Activated CD4-positive, CD25-positive, alpha-beta regulatory T cell treated with anti-CD3 and anti-CD28 coated beads, Interleukin-2, amount 50 U/mL, for 72 hours (primary cell): ENCODE measurements around the gene FEN1.

ENCODE experiments used
- DNase-seq: peaks from one replicate; pipeline ENCODE4 v3.0.0; 2021

Gene FEN1, protein sequence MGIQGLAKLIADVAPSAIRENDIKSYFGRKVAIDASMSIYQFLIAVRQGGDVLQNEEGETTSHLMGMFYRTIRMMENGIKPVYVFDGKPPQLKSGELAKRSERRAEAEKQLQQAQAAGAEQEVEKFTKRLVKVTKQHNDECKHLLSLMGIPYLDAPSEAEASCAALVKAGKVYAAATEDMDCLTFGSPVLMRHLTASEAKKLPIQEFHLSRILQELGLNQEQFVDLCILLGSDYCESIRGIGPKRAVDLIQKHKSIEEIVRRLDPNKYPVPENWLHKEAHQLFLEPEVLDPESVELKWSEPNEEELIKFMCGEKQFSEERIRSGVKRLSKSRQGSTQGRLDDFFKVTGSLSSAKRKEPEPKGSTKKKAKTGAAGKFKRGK

GRCh38 chr11:61792310-61793082, at the start of gene FEN1, which contains the start of gene TMEM258:
Gene FEN1, plus strand, starts transcription at chr11:61792911. Its CDS starts 2,451 bp downstream, at chr11:61795362.
Gene TMEM258, minus strand, starts transcription at chr11:61792599. Its CDS starts 41 bp downstream, at chr11:61792558.
- DNase-seq: peak; percentile 90

DNA sequence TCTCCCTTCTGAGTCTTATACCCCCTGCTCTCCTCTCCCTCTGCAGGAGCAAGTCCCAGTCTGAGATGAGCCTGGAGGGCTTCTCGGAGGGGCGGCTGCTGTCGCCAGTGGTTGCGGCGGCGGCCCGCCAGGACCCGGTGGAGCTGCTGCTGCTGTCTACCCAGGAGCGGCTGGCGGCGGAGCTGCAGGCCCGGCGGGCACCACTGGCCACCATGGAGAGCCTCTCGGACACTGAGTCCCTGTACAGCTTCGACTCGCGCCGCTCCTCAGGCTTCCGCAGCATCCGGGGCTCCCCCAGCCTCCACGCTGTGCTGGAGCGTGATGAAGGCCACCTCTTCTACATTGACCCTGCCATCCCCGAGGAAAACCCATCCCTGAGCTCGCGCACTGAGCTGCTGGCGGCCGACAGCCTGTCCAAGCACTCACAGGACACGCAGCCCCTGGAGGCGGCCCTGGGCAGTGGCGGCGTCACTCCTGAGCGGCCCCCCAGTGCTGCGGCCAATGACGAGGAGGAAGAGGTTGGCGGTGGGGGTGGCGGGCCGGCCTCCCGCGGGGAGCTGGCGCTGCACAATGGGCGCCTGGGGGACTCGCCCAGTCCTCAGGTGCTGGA, 49.1 kb upstream of the FEN1 start:
- DNase-seq: no peak

DNA sequence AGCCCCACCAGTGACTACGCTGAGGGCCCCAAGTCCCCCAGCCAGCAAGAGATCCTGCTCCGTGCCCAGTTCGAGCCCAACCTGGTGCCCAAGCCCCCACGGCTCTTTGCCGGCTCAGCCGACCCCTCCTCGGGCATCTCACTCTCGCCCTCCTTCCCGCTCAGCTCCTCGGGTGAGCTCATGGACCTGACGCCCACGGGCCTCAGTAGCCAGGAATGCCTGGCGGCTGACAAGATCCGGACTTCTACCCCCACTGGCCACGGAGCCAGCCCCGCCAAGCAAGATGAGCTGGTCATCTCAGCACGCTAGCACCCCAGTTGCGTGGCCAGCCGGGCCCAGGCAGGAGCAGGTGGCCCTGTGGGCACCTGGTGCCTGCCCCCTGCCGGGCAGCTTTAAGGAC, 48.5 kb upstream of the FEN1 start:
- DNase-seq: no peak

DNA sequence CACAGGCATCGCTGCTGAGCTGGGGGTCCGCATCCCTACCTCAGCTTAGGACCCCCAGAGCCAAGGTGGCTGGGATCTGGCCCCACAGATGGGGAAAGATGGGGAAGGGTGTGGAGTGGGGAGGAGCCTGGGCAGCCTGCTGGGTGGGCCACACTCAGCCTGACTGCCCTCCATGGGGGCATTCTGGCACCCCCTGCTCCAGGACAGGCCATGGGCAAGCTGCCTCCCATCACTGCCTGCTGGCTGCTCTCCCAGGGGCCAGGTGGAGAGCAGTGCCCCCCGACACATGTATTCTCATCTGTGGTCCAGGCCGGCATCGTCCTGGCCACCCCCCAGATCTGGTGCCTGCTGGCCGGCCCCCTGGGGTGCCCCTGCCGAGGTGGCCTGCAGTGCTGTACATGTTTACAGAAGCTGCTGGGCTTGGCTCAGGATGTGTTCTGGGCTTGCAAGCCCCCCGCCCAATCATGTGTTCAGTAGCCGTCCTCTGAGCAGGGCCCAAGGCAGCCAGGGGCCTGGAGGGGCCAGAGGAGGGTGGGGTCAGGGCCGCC, 48.0 kb upstream of the FEN1 start:
- no peak for DNase-seq

DNA sequence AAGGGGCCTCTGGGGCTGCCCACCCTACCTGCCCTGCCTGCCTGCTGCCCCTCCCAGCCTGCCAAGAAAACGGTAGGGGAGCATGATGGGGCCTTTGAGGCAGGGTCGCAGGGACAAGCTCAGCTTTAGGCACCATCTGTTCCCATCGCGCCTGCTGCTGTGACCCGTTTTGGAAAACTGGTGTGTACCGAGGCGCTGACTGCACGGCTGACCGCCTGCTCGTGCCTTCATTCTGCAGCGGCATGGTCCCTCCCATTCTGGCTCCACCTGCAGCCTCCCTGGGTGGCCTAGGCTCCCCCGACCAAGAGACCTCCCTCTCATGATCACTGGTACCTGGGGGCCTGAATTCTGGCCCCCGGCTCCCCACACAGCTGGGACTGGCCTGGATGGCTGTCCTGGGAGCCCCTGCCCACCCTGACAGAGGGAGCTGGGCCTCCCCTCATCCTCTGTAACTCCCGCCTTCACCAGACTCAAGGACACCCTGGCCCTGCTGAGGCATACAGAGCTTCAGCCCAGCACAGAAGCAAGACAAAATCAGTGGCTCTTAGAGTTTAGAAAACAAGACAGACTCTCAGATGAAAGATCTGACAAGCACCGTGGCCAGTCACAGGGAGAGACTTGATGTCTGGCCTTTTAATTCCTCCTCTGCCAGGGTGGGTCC, 46.8 kb upstream of the FEN1 start:
- no peak for DNase-seq

GRCh38 chr11:61746442-61747191, 46.1 kb upstream of the FEN1 start:
- no peak for DNase-seq

GRCh38 chr11:61747192-61747966, 45.3 kb upstream of the FEN1 start:
- peak; percentile 67 for DNase-seq

DNA sequence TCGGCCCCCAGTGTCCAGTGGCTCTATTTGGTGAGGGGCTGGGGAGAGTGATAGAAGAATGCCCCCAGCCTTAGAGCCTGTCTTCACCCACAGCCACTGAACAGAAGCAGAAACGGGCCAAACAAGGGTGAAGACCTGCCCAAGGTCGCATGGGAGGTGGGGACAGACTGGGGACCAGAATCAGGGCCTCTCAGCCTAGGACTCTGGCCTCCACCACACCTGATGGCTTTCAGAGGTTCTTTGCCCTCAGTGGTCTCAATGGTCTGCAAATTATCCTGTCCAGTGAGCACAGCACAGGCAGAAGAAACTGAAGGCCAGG, 44.8 kb upstream of the FEN1 start:
- DNase-seq: no peak

DNA sequence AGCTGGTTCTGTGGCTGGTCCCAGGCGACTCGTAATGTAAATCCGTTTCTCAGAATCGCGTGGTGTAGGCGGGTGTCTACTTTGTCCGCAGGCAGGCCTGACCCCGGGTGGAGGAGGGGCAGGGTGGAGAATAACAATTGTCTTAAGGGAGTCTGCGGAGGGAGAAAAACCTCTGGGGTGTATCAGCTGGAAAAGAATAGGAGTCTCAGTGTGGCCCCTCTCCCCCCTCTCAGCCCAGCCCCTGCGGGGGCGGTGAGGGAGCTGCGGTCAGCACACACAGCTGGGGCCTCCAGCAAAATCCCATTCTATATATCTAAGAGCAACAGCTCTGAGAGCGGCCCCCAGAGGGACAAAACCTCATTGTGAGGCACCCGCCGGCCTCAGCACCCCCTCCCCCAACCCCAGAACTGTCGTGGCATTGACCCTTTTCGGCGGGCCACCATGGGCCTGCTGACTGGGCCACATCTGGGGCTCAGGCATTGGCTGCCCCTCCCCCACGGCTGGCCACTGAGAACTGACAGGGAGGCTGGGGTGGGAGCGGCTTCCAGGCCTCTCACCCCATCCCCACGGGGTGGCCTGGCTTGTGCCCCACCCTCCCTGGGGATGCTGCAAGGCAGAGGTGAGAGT, 43.0 kb upstream of the FEN1 start:
- DNase-seq: no peak

DNA sequence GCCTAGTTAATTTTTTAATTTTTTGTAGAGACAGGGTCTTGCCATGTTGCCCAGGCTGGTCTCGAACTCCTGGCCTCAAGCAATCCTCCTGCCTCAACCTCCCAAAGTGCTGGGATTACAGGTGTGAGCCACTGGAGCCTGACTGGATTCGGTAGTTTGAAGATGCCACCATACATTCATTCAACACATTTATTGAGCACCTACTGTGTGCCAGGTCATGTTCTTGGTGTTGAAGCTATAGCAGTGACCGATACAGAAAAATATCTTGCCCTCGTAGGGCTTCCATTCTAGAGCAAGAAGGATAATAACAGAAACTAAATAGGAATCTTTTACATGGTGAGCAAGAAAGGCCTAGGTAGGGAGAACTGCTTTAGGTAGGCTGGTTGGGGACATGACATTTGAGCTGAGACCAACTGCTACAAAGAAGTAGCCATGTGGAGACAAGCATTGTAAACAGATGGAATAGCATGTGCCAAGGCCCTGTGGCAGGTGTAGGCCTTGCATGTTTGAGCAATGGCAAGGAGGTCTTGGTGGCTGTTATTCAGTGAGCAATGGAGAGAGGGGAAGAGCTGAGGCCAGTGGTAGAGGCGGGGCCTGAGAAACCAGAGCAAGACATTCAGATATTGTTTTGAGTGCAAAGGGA, 42.0 kb upstream of the FEN1 start:
- no peak for DNase-seq

DNA sequence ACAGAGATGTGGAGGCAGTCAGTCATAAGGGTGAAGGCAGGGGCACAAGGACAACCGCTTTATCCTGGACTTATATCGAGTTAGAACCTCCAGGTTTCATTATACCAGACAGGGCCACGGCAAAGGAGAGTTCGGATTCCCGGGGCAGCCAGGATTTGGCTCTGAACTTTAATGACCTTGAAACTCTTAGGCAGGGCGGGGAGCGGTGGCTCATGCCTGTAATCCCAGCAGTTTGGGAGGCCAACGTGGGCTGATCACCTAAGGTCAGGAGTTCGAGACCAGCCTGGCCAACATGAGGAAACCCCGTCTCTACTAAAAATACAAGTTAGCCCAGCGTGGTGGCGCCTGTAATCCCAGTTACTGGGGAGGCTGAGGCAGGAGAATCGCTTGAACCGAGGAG, 41.3 kb upstream of the FEN1 start:
- no peak for DNase-seq

DNA sequence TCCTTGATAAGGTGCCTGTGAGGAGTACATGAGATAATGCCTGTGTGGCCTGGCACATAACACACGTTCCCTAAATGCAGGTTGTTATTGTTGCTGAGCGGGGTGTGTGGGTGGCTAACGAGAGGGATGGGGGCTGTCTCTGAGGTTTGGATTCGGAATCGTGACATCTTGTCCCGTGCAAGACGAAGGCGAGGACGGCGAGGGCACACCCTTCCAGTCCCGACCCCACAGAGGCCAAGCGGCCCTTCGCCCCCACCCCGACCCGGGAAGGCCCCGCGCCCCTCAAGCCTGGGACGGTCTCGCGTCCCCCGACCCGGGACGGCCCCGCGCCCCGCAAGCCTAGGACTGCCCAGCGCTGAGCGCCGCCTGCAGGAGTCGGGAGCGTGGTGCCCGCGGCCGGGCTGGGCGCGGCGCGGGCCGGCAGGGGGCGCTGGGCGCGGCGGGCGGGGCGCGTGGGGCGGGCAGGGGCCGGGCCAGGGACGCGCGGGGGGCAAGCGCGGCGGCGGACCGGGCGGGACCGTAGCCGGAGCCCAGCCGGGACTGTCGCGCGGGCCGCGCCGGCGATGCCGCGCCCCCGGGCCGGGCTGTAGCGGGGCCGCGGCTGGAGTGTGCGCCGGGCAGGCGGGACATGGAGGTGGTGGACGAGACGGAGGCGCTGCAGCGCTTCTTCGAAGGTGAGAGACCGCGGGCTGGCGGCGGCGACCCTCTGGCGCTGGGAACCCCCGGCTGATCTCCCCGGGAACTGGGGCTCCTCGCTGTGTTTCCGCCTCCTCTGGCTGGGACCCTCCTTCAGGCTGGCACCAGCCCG, 40.4 kb upstream of the FEN1 start, which contains the start of gene MYRF:
Gene MYRF (plus strand): TSS at position 520 of the 808 bp plus-strand sequence. CDS start 109 bp downstream, at position 629.
- DNase-seq: peak; percentile 67

DNA sequence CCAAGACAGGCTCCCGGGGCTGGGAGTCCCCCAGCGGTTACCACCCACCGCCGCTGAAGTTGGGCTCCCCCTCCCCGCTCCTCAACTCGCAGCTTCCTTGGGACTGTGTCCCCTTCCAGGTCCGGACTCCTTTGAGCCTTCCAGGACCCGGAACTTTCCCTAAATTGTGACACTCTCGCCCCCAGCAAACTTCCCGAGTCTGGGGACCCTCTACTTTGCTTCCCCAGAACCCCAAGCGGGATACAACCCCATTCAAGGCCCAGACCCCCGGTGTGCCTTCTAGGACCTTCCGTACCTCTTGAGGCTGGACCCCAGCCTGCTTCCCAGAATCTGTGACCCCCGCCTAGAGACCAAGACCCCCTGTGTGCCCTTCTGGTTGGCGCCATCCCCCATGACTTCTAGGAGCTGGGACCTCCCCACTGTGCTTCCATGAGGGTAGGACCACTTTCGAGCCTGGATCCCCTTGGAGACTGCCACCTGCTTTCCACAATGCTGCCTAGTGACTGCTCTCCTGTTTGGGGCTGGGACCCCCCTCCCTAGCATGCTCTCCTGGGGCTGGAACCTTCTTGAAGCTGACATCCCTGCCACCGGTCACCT, 39.7 kb upstream of the FEN1 start:
- no peak for DNase-seq

DNA sequence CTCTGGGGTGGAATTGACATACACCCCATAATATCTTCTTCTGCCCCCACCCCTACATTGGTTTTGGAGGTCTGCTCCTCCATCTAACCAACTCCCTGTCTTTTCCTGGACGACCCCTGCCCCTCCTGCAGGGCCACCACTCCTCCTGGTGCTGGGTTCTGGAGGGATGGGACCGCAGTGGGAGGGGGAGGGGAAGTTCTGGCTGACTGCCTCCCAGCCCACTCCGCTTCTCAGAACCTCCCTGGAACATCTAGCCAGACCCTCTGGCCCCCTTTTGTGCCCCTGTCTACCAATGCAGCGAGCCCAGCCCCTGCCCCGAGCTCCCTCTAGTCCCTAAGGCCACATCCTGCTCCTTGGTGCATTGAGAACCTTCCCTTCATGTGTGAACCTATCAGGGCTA, 39.0 kb upstream of the FEN1 start:
- no peak for DNase-seq

GRCh38 chr11:61754534-61755482, 37.9 kb upstream of the FEN1 start:
- DNase-seq: no peak

DNA sequence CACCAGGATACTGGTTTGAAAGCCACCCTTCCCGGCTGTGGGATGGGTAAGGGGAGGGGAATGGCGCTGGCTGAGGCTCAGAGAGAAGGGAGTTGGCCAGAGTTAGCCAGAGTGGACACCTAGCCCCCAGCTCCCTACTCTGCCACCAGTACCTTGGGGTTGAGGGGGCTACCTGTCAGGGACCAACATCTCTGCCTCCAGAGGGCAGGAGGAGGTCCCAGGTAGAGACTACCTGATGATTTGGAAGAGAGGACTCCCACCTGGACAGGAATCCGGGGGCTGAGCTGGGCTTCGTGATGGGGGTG, 36.6 kb upstream of the FEN1 start:
- DNase-seq: no peak

DNA sequence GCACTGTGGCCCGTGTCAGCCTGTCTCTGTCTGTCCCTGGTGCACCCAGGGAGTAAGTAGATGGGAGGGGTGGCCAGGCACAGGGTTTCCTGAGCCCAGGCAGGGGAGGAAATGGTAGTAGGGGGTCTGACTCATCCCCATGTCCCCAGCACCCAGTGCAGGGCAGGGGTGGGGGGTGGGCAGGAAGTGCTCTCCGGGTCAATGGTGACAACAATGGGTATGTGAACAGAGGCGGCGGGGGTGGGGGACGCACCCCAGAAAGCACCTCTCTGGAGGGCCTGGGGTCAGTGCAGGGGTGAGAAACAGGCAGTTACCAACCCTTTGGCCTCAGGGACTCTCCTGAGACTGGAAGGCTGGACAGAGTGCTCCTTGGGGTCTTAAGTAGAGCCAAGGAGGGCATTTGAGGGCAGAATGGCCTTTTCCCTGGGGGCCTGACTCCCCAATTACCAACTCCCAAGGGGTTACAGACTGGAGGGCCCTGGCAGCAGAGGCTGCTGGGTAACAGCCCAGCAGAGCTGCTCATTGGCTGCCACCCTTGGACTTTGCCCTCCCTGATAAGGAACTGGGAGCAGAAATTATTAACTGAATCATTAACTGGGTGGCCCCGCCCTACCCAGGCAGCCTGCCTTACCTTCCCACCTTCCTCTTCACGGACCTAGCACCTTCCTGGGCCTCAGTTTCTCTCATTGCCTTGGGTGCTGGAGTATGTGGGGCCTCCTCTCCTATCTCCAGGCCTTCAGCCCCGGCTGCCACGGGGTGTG, 36.1 kb upstream of the FEN1 start:
- no peak for DNase-seq
